ENCODE results near the gene PDPR. TPM values are rescaled to one million over a fixed set of nuclear protein-coding genes. Genes with fewer than 3 reads are reported as not detected.
"Not testable (repeated sequence)": the region's sequence is repeated elsewhere in the genome, so short reads cannot be mapped to it uniquely, and the experiment has no call there.

The PDPR gene
- total RNA-seq (2022) (40.2 and 42.9 TPM in 2 replicates), Bru-seq, nascent RNA (percentile 74 among the genes with signal in this experiment), BruChase-seq, experiment 1, labeled RNA remaining after a 2-hour chase (percentile 82 among the genes with signal in this experiment), BruChase-seq, experiment 2, labeled RNA remaining after a 6-hour chase (percentile 89 among the genes with signal in this experiment)
- long read RNA-seq, partial matches to known transcripts = 4 of 25 reads
- long read RNA-seq, other reads (novel, unspliced or antisense) = 21 of 25 reads

DNA sequence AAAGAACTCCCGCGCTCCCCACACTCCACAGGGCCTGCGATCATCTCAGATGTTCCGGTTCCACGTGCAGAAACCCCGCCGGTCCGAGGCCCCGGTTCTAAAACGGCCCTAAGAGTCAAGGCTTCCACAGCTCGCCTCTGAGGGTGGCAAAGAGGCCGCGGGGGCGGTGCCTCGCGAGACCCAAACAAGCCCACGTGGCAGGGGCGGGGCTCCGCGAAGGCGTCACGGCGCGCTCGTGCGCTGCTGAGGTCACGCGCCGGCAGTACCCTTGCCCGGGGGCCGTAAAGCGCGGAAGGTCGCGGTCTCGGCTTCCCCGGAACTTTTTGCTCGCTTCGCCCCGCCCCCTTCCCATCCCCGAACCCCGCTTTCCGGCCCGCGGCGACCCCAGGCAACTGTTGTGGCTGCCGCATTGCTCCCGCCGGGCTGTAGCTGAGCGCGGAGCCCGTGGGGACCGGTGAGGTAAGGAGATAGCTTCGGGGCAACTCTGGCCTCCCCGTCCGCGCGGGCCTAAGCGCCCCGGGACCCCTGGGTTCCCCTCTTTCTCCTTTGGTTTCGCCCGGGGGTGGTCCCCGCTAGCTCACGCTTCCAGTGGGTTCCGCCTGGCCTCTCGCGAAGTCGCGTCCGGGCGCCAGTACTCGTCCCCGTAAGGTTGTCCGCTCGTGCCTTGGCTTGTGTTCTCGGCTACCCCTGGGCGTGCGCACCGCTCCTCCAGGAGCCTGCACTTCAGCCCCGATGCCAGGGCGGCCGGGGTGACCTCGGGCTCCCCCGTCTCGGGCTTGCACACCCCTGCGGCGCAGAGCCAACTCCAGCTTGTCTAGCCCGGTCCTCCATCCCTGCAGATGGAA, at the start of gene PDPR:
Gene PDPR, plus strand, starts transcription at position 351 of the 845 bp plus-strand sequence. CDS start 6,161 bp downstream, outside the sequence.
- H3K27me3 ChIP-seq (replicated peaks; ENCODE audit: control insufficient read depth, insufficient read depth, low read length); H3K9me3 ChIP-seq; H3K4me1 Mint-ChIP-seq (ENCODE audit: low read depth, unreplicated experiment); POLR2A ChIA-PET; H3K9me3 Mint-ChIP-seq (ENCODE audit: unreplicated experiment); intact Hi-C loops (cut with micrococcal nuclease; ENCODE audit: unreplicated experiment); H3K36me3 ChIP-seq (ENCODE audit: control insufficient read depth, insufficient read depth, low read length); H3K27me3 Mint-ChIP-seq (ENCODE audit: insufficient read depth, unreplicated experiment); H3K36me3 Mint-ChIP-seq (ENCODE audit: insufficient read depth, unreplicated experiment); BruUV-seq (replicated peaks); H3K4me1 ChIP-seq: not testable (repeated sequence)
- Mint-ChIP-seq H3K27ac (ENCODE audit: unreplicated experiment) (peak within 1 kb of the TSS; percentile 53), H3K4me3 (ENCODE audit: unreplicated experiment) (peak within 1 kb of the TSS; percentile 88)
- DNase-seq = peak; percentile 95 to 97
- H3K4me3 ChIP-seq (ENCODE audit: low read depth, low read length) = peak within 1 kb of the TSS; percentile 89
- CTCF ChIA-PET = interaction anchor here (0.7 kb wide), 1 partner anchor 79 kb away, joined by 3 read pairs; no protein-coding TSS in a partner anchor

DNA sequence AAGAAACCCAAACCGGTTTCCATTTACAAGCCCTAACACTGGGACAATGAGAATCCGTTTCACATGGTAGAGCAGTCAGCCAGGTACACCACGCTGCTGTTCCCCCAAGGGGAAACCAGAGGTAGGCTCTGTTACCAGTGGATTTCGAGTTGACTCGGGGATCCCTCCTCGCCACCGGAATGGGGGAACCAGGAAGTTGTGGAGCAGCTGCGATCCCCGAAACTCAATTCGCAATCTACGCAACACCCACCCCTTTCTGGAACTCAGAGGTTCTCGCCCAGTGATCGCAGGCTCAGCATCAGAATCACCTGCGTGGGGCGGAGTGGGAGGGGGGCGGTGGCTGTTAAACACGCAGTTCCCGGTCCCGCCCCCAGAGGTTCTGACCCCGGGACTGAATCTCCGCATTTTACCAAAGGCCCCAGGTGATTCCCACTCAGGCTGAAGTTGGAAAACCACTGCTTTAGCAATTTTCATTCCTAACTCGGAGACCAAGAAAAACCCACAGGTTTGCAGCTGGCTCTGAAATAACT, 49.2 kb upstream of the PDPR start:
- H3K27me3 ChIP-seq (replicated peaks; ENCODE audit: control insufficient read depth, insufficient read depth, low read length); H3K9me3 ChIP-seq; POLR2A ChIA-PET; H3K9me3 Mint-ChIP-seq (ENCODE audit: unreplicated experiment); H3K4me1 Mint-ChIP-seq (ENCODE audit: low read depth, unreplicated experiment); H3K36me3 Mint-ChIP-seq (ENCODE audit: insufficient read depth, unreplicated experiment); H3K27me3 Mint-ChIP-seq (ENCODE audit: insufficient read depth, unreplicated experiment); intact Hi-C loops (cut with micrococcal nuclease; ENCODE audit: unreplicated experiment); BruUV-seq (replicated peaks); CTCF ChIA-PET; H3K36me3 ChIP-seq (ENCODE audit: control insufficient read depth, insufficient read depth, low read length): not testable (repeated sequence)
- TF ChIP-seq, protein P1, sequence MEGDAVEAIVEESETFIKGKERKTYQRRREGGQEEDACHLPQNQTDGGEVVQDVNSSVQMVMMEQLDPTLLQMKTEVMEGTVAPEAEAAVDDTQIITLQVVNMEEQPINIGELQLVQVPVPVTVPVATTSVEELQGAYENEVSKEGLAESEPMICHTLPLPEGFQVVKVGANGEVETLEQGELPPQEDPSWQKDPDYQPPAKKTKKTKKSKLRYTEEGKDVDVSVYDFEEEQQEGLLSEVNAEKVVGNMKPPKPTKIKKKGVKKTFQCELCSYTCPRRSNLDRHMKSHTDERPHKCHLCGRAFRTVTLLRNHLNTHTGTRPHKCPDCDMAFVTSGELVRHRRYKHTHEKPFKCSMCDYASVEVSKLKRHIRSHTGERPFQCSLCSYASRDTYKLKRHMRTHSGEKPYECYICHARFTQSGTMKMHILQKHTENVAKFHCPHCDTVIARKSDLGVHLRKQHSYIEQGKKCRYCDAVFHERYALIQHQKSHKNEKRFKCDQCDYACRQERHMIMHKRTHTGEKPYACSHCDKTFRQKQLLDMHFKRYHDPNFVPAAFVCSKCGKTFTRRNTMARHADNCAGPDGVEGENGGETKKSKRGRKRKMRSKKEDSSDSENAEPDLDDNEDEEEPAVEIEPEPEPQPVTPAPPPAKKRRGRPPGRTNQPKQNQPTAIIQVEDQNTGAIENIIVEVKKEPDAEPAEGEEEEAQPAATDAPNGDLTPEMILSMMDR (IDR thresholded peaks at IDR 0.05; ENCODE audit: insufficient read depth in 1 of 2, low read depth in 1 of 2, low read length in 1 of 2, severe bottlenecking in 1 of 2, unreplicated experiment in 1 of 2) = peak in 1 of 2 experiments; percentile 31
- DNase-seq = peak; percentile 59 to 63
- Mint-ChIP-seq H3K27ac (ENCODE audit: unreplicated experiment) (peak overlapping the region; percentile 61), H3K4me3 (ENCODE audit: unreplicated experiment) (peak overlapping the region; percentile 87)
- Histone ChIP-seq H3K4me1 (peaks cover 16% of the 10 kb centered on the region), H3K4me3 (ENCODE audit: low read depth, low read length) (peak overlapping the region; percentile 49)

DNA sequence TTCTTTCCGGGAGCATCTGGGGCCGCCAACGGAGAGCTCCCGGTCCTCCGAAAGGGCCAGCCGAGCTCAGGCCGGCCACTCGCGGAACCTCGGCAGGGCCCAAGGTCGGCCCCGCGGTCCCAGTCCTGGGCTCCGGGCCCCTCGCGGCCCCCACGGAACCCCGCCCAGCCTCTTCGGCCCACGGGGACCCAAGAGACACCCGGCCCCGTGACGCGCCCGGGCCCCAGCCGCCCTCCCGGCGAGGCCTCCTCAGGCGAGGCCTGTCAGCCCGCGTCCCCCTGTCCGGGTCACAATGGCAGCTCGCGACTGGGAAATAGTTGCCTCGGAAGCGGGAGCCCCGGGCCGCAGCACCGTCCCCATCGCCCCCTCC, 48.8 kb upstream of the PDPR start:
- H3K9me3 ChIP-seq; DNase-seq; POLR2A ChIA-PET; BruUV-seq (replicated peaks); H3K27me3 Mint-ChIP-seq (ENCODE audit: insufficient read depth, unreplicated experiment); H3K36me3 Mint-ChIP-seq (ENCODE audit: insufficient read depth, unreplicated experiment); CTCF ChIA-PET; intact Hi-C loops (cut with micrococcal nuclease; ENCODE audit: unreplicated experiment); H3K27ac Mint-ChIP-seq (ENCODE audit: unreplicated experiment); H3K9me3 Mint-ChIP-seq (ENCODE audit: unreplicated experiment); H3K36me3 ChIP-seq (ENCODE audit: control insufficient read depth, insufficient read depth, low read length); H3K4me1 Mint-ChIP-seq (ENCODE audit: low read depth, unreplicated experiment); H3K27me3 ChIP-seq (replicated peaks; ENCODE audit: control insufficient read depth, insufficient read depth, low read length): not testable (repeated sequence)
- Histone ChIP-seq H3K4me3 (ENCODE audit: low read depth, low read length) (peak overlapping the region; percentile 49), H3K4me1 (peaks cover 12% of the 10 kb centered on the region)
- H3K4me3 Mint-ChIP-seq (ENCODE audit: unreplicated experiment) = peak overlapping the region; percentile 87

DNA sequence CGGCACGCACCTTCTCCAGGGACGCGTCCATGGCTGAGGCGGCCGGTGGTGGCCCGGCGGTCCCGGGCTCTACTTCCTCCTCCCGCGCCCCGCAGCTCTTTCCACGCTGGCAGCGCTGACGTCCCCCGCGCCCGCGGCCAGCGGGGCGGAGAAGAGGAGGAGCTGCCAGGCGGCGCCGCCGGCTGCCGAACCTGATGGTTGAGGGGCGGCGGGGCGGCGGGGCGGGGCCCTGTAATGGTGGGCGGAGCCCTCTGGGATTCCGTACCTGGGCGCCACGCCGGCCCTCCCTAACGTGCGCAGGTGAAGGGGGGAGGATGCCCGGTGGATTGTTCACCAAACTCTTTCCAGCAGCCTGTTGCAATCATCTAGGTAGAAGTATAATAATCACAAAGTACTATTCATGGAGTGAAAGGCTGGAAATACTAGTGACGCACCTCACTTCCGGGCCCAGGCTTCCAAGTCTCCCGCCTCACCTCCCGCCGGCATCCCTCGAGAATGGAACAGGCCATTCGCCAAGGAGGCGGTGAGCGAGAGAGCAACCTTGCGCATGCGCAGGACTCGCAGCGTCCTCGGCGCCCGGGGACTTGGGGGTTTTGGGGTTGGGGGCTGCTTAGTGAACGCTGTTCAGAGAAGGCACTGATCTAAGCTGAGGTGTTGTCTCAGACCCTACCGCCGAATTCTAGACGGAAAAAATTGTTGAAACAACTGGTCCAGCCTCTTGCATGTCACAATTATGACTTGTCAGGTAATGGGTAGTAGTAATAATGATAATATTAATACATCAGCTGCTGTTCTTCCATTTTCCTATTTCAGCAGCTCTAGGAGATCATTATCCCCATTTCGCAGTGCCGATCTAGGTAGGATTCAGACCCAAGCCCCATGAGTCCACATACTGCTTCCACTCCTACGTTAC, 48.1 kb upstream of the PDPR start:
- H3K4me1 Mint-ChIP-seq (ENCODE audit: low read depth, unreplicated experiment); H3K36me3 Mint-ChIP-seq (ENCODE audit: insufficient read depth, unreplicated experiment); CTCF ChIA-PET; H3K4me1 ChIP-seq; H3K9me3 Mint-ChIP-seq (ENCODE audit: unreplicated experiment); H3K36me3 ChIP-seq (ENCODE audit: control insufficient read depth, insufficient read depth, low read length); POLR2A ChIA-PET; H3K27me3 Mint-ChIP-seq (ENCODE audit: insufficient read depth, unreplicated experiment); intact Hi-C loops (cut with micrococcal nuclease; ENCODE audit: unreplicated experiment); BruUV-seq (replicated peaks); H3K9me3 ChIP-seq; H3K27me3 ChIP-seq (replicated peaks; ENCODE audit: control insufficient read depth, insufficient read depth, low read length): not testable (repeated sequence)
- DNase-seq = peak; percentile 95 to 96
- Mint-ChIP-seq H3K27ac (ENCODE audit: unreplicated experiment) (peak overlapping the region; percentile 75), H3K4me3 (ENCODE audit: unreplicated experiment) (peak overlapping the region; percentile 87)
- H3K4me3 ChIP-seq (ENCODE audit: low read depth, low read length) = peak overlapping the region; percentile 49

DNA sequence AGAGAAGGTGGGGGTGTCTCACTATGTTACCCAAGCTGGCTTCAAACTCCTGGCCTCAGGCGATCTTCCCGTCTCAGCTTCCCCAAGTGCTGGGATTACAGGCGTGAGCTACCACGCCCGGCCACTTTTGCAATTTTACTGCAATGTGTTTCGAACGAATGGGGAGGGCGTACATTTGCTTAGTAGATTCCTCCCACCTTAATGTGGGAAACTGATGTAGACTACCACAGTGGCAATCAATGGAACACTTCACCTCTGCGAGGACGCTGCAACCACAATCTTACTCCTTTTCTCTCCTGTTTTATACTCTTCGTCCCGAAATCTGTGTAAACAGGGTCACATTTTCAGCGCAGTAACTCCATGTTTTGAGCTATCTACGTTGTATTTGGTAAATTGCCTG, 47.4 kb upstream of the PDPR start:
- H3K27ac Mint-ChIP-seq (ENCODE audit: unreplicated experiment); intact Hi-C loops (cut with micrococcal nuclease; ENCODE audit: unreplicated experiment): not testable (repeated sequence)
- peak overlapping the region; percentile 87 for H3K4me3 Mint-ChIP-seq (ENCODE audit: unreplicated experiment)

More for the DNA sequence above, 47.4 kb upstream of the PDPR start:
- H3K27me3 ChIP-seq (replicated peaks; ENCODE audit: control insufficient read depth, insufficient read depth, low read length); H3K4me1 ChIP-seq; H3K36me3 Mint-ChIP-seq (ENCODE audit: insufficient read depth, unreplicated experiment); CTCF ChIA-PET; H3K9me3 Mint-ChIP-seq (ENCODE audit: unreplicated experiment); BruUV-seq (replicated peaks); H3K36me3 ChIP-seq (ENCODE audit: control insufficient read depth, insufficient read depth, low read length); H3K4me1 Mint-ChIP-seq (ENCODE audit: low read depth, unreplicated experiment); POLR2A ChIA-PET; H3K9me3 ChIP-seq; H3K27me3 Mint-ChIP-seq (ENCODE audit: insufficient read depth, unreplicated experiment): not testable (repeated sequence)
- peak overlapping the region; percentile 33 for H3K4me3 ChIP-seq (ENCODE audit: low read depth, low read length)
- DNase-seq = peak in 1 of 2 experiments; percentile 36

Data from Caco-2 (cell line).